ENCODE data around the gene NSD2.

NSD2 gene

GRCh38 chr4:1978741-1979476, 107.7 kb downstream of the NSD2 start:
- Histone ChIP-seq H4K20me1 (ENCODE audit: insufficient read depth, low read length) (0 out of 2 replicates have a peak, but pooled peaks cover 3% of the 10 kb centered on the region), H3K27me3 (ENCODE audit: low read depth, low read length) (no peaks in the 10 kb centered on the region), H3K9me3 (ENCODE audit: insufficient read depth, low read length) (no peaks in the 10 kb centered on the region), H3K36me3 (replicated peaks; ENCODE audit: low read depth, low read length) (peaks cover 85% of the 10 kb centered on the region), H2AFZ (ENCODE audit: low read depth, low read length) (no peak overlapping the region), H3K79me2 (ENCODE audit: low read length) (no peaks in the 10 kb centered on the region; the same call in 1 of the 2 replicates), H3K4me1 (ENCODE audit: low read length) (no peaks in the 10 kb centered on the region), H3K9ac (ENCODE audit: low read length) (no peak overlapping the region), H3K4me2 (ENCODE audit: low read length) (no peak overlapping the region), H3K27ac (ENCODE audit: low read length) (no peak overlapping the region), H3K4me3 (ENCODE audit: low read length) (no peak overlapping the region)
- TF ChIP-seq, protein P1, sequence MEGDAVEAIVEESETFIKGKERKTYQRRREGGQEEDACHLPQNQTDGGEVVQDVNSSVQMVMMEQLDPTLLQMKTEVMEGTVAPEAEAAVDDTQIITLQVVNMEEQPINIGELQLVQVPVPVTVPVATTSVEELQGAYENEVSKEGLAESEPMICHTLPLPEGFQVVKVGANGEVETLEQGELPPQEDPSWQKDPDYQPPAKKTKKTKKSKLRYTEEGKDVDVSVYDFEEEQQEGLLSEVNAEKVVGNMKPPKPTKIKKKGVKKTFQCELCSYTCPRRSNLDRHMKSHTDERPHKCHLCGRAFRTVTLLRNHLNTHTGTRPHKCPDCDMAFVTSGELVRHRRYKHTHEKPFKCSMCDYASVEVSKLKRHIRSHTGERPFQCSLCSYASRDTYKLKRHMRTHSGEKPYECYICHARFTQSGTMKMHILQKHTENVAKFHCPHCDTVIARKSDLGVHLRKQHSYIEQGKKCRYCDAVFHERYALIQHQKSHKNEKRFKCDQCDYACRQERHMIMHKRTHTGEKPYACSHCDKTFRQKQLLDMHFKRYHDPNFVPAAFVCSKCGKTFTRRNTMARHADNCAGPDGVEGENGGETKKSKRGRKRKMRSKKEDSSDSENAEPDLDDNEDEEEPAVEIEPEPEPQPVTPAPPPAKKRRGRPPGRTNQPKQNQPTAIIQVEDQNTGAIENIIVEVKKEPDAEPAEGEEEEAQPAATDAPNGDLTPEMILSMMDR (IDR thresholded peaks at IDR 0.05; ENCODE audit: low read depth, low read length), result no peak
- no peak for TF ChIP-seq EZH2phosphoT487 (IDR thresholded peaks at IDR 0.05; ENCODE audit: low read depth)

- no peaks in the 10 kb centered on the region for H3K27me3 ChIP-seq (ENCODE audit: low read depth, low read length)
- H3K4me1 ChIP-seq (ENCODE audit: low read length), result no peaks in the 10 kb centered on the region
- 0 out of 2 replicates have a peak, but pooled peaks cover 3% of the 10 kb centered on the region for H4K20me1 ChIP-seq (ENCODE audit: insufficient read depth, low read length)
- no peak overlapping the region for H3K4me3 ChIP-seq (ENCODE audit: low read length)
- no peak overlapping the region for H2AFZ ChIP-seq (ENCODE audit: low read depth, low read length)
- H3K9ac ChIP-seq (ENCODE audit: low read length), result no peak overlapping the region
- H3K79me2 ChIP-seq (ENCODE audit: low read length), result no peaks in the 10 kb centered on the region; the same call in 1 of the 2 replicates
- no peak for TF ChIP-seq EZH2phosphoT487 (IDR thresholded peaks at IDR 0.05; ENCODE audit: low read depth)
- TF ChIP-seq, protein P1 (IDR thresholded peaks at IDR 0.05; ENCODE audit: low read depth, low read length), result no peak
- no peaks in the 10 kb centered on the region for H3K9me3 ChIP-seq (ENCODE audit: insufficient read depth, low read length)
- H3K4me2 ChIP-seq (ENCODE audit: low read length), result no peak overlapping the region
- peaks cover 87% of the 10 kb centered on the region for H3K36me3 ChIP-seq (replicated peaks; ENCODE audit: low read depth, low read length)
- H3K27ac ChIP-seq (ENCODE audit: low read length), result no peak overlapping the region
These were observed 108.4 kb downstream of the NSD2 start for GRCh38 chr4:1979477-1980196.

- H3K4me1 ChIP-seq (ENCODE audit: low read length), result no peaks in the 10 kb centered on the region
- H4K20me1 ChIP-seq (ENCODE audit: insufficient read depth, low read length), result 0 out of 2 replicates have a peak, but pooled peaks cover 3% of the 10 kb centered on the region
- no peak overlapping the region for H2AFZ ChIP-seq (ENCODE audit: low read depth, low read length)
- no peaks in the 10 kb centered on the region for H3K27me3 ChIP-seq (ENCODE audit: low read depth, low read length)
- H3K4me2 ChIP-seq (ENCODE audit: low read length), result no peak overlapping the region
- no peak overlapping the region for H3K9ac ChIP-seq (ENCODE audit: low read length)
- H3K79me2 ChIP-seq (ENCODE audit: low read length), result no peaks in the 10 kb centered on the region; the same call in 1 of the 2 replicates
- H3K36me3 ChIP-seq (replicated peaks; ENCODE audit: low read depth, low read length), result peaks cover 82% of the 10 kb centered on the region
- no peaks in the 10 kb centered on the region for H3K9me3 ChIP-seq (ENCODE audit: insufficient read depth, low read length)
- no peak for TF ChIP-seq EZH2phosphoT487 (IDR thresholded peaks at IDR 0.05; ENCODE audit: low read depth)
- TF ChIP-seq, protein P1 (IDR thresholded peaks at IDR 0.05; ENCODE audit: low read depth, low read length), result no peak
- H3K27ac ChIP-seq (ENCODE audit: low read length), result no peak overlapping the region
- H3K4me3 ChIP-seq (ENCODE audit: low read length), result no peak overlapping the region
These were observed 109.4 kb downstream of the NSD2 start for GRCh38 chr4:1980561-1981041.
